Neuronal stem cell (in vitro differentiated cells): ENCODE data around the gene PCLO.
A peak's percentile ranks its signal among the peaks of the same experiment; 100 is the strongest.

Source experiments
- DNase-seq: peaks from one replicate; pipeline ENCODE4 v3.0.0-alpha.2; 2013; ENCODE audit warnings: low spot score
- H2AFZ ChIP-seq: one replicate; pipeline ENCODE4 v1.6.1; 2013; ENCODE audit warnings: mild to moderate bottlenecking, low read length, inconsistent platforms
- H2AK5ac ChIP-seq: 2 replicates; pipeline ENCODE4 v1.6.1; 2013; ENCODE audit warnings: low read depth, mild to moderate bottlenecking, inconsistent platforms, low read length, moderate library complexity, mixed read lengths
- H2BK120ac ChIP-seq: 2 replicates; pipeline ENCODE4 v1.6.1; 2013; ENCODE audit warnings: low read depth, mild to moderate bottlenecking, inconsistent platforms, low read length, moderate library complexity, mixed read lengths
- H2BK12ac ChIP-seq: one replicate; pipeline ENCODE4 v1.6.1; 2013; ENCODE audit warnings: low read length, inconsistent platforms
- H2BK15ac ChIP-seq: 2 replicates; pipeline ENCODE4 v1.6.1; 2013; ENCODE audit warnings: mild to moderate bottlenecking, low read length, inconsistent platforms, mixed read lengths
- H2BK5ac ChIP-seq: one replicate; pipeline ENCODE4 v1.6.1; 2013; ENCODE audit warnings: inconsistent platforms, mild to moderate bottlenecking, low read length, moderate library complexity
- H3K14ac ChIP-seq: one replicate; pipeline ENCODE4 v1.6.1; 2013; ENCODE audit warnings: low read length, inconsistent platforms
- H3K18ac ChIP-seq: 2 replicates; pipeline ENCODE4 v1.6.1; 2013; ENCODE audit warnings: low read length, inconsistent platforms
- H3K23ac ChIP-seq: 2 replicates; pipeline ENCODE4 v1.6.1; 2013; ENCODE audit warnings: low read depth, mild to moderate bottlenecking, mixed read lengths, low read length, inconsistent platforms; ENCODE audit not compliant: poor library complexity
- H3K27ac ChIP-seq: replicated peaks from 3 replicates; pipeline ENCODE4 v1.5.1; 2013; ENCODE audit warnings: low read length, inconsistent platforms
- H3K27me3 ChIP-seq, 3 experiments: 2 replicates each; pipeline ENCODE4 v1.6.1; 2013; ENCODE audit warnings: low read length in 3 of 3, mild to moderate bottlenecking in 2 of 3, inconsistent platforms in 1 of 3, low read depth in 1 of 3, mixed read lengths in 1 of 3, moderate library complexity in 1 of 3; ENCODE audit not compliant: control insufficient read depth in 3 of 3, insufficient read depth in 3 of 3
- H3K36me3 ChIP-seq, 2 donors: replicated peaks in 1 of 2; 2 replicates each; pipeline ENCODE4 v1.6.1; 2013; ENCODE audit warnings: low read length in 2 of 2; ENCODE audit not compliant: control insufficient read depth in 2 of 2, insufficient read depth in 2 of 2
- H3K4ac ChIP-seq: 2 replicates; pipeline ENCODE4 v1.6.1; 2013; ENCODE audit warnings: inconsistent platforms, mild to moderate bottlenecking, low read length, moderate library complexity
- H3K4me1 ChIP-seq, 2 donors: 1 replicate in 1 of 2; 2 replicates in 1 of 2; pipeline ENCODE4 v1.6.1; 2013; ENCODE audit warnings: low read length in 2 of 2, low read depth in 1 of 2; ENCODE audit not compliant: control insufficient read depth in 2 of 2, insufficient read depth in 1 of 2
- H3K4me2 ChIP-seq: one replicate; pipeline ENCODE4 v1.6.1; 2013; ENCODE audit warnings: mild to moderate bottlenecking, low read length, inconsistent platforms; ENCODE audit not compliant: insufficient read depth, poor library complexity, severe bottlenecking
- H3K4me3 ChIP-seq, 2 donors: 2 replicates each; pipeline ENCODE4 v1.5.1; 2013; ENCODE audit warnings: low read length in 2 of 2, mild to moderate bottlenecking in 2 of 2, inconsistent platforms in 1 of 2, moderate library complexity in 1 of 2
- H3K79me1 ChIP-seq: one replicate; pipeline ENCODE4 v1.6.1; 2013; ENCODE audit warnings: low read depth, mild to moderate bottlenecking, inconsistent platforms, low read length, moderate library complexity
- H3K9ac ChIP-seq: one replicate; pipeline ENCODE4 v1.6.1; 2013; ENCODE audit warnings: mild to moderate bottlenecking, low read depth, low read length, inconsistent platforms; ENCODE audit not compliant: poor library complexity
- H3K9me3 ChIP-seq, 2 donors: replicated peaks in 1 of 2; 2 replicates each; pipeline versions ENCODE3 to v1.6.1; 2013; ENCODE audit warnings: low read length in 2 of 2, mild to moderate bottlenecking in 2 of 2, inconsistent platforms in 1 of 2, low read depth in 1 of 2, mixed read lengths in 1 of 2, moderate library complexity in 1 of 2; ENCODE audit not compliant: control insufficient read depth in 2 of 2, insufficient read depth in 1 of 2
- H4K8ac ChIP-seq: one replicate; pipeline ENCODE4 v1.6.1; 2013; ENCODE audit warnings: low read depth, mild to moderate bottlenecking, inconsistent platforms, low read length, moderate library complexity
- H4K91ac ChIP-seq: one replicate; pipeline ENCODE4 v1.6.1; 2013; ENCODE audit warnings: low read length, low read depth, mild to moderate bottlenecking, inconsistent platforms; ENCODE audit not compliant: poor library complexity
- WGBS, 2 donors: extraction: QIAGEN DNeasy Blood & Tissue Kit; methylation state at CpG; one replicate each; pipeline ENCODE4 v1.1.7; 2013; ENCODE audit warnings: missing lambda C conversion rate in 2 of 2, mixed read lengths in 1 of 2; ENCODE audit not compliant: insufficient read length in 2 of 2, insufficient replicate concordance in 1 of 2; ENCODE audit errors: extremely low coverage in 2 of 2; 5-methylcytosine and 5-hydroxymethylcytosine counted together

The PCLO gene

GRCh38 chr7:83178066-83178465 lies 15.4 kb upstream of the PCLO start:
- H4K91ac ChIP-seq, result no peak overlapping the region
- H3K27me3 ChIP-seq, result no peaks in the 10 kb centered on the region
- no peak overlapping the region for H2BK15ac ChIP-seq
- H3K9me3 ChIP-seq, result peaks cover 0 to 3% of the 10 kb centered on the region in 2 donors
- H2BK120ac ChIP-seq, result no peak overlapping the region
- no peak for DNase-seq
- H3K4ac ChIP-seq, result no peak overlapping the region
- H3K4me1 ChIP-seq, result no peaks in the 10 kb centered on the region
- no peak overlapping the region for H2BK5ac ChIP-seq
- no peak overlapping the region for H2BK12ac ChIP-seq
- no peak overlapping the region for H4K8ac ChIP-seq
- peak overlapping the region; percentile 61 for H2AFZ ChIP-seq
- H3K9ac ChIP-seq, result no peak overlapping the region
- no peak overlapping the region for H3K18ac ChIP-seq
- WGBS, 2 donors, result no CpG with 5 or more reads among the region's 4 CpGs
- no peaks in the 10 kb centered on the region for H3K79me1 ChIP-seq
- H3K23ac ChIP-seq, result no peak overlapping the region
- H3K4me3 ChIP-seq, result no peak overlapping the region
- no peak overlapping the region for H3K14ac ChIP-seq
- H3K4me2 ChIP-seq, result no peak overlapping the region
- H3K27ac ChIP-seq, result no peak overlapping the region
- no peak overlapping the region for H2AK5ac ChIP-seq
- no peaks in the 10 kb centered on the region for H3K36me3 ChIP-seq

- Histone ChIP-seq H2BK120ac (no peak overlapping the region), H3K9ac (no peak overlapping the region), H3K4me2 (no peak overlapping the region), H3K79me1 (no peaks in the 10 kb centered on the region), H2BK12ac (no peak overlapping the region), H3K9me3 (no peaks in the 10 kb centered on the region), H3K14ac (no peak overlapping the region), H3K4me1 (no peaks in the 10 kb centered on the region), H3K4ac (no peak overlapping the region), H3K18ac (no peak overlapping the region), H2AK5ac (no peak overlapping the region), H2BK15ac (no peak overlapping the region), H3K23ac (no peak overlapping the region), H2AFZ (no peak overlapping the region), H3K27me3 (no peaks in the 10 kb centered on the region), H3K4me3 (no peak overlapping the region), H2BK5ac (no peak overlapping the region), H3K36me3 (no peaks in the 10 kb centered on the region), H4K91ac (no peak overlapping the region), H4K8ac (no peak overlapping the region), H3K27ac (no peak overlapping the region)
- no peak for DNase-seq
Measured at GRCh38 chr7:83173664-83174063, 11.0 kb upstream of the PCLO start.

- H2BK5ac ChIP-seq, result no peak overlapping the region
- no peak overlapping the region for H2BK15ac ChIP-seq
- no CpG with 5 or more reads among the region's 1 CpG for WGBS, 2 donors
- H3K27me3 ChIP-seq, result no peaks in the 10 kb centered on the region
- no peaks in the 10 kb centered on the region for H3K4me1 ChIP-seq
- H3K36me3 ChIP-seq, result no peaks in the 10 kb centered on the region
- H3K27ac ChIP-seq, result no peak overlapping the region
- no peak overlapping the region for H3K18ac ChIP-seq
- H3K4me2 ChIP-seq, result no peak overlapping the region
- no peak for DNase-seq
- H2BK120ac ChIP-seq, result no peak overlapping the region
- H3K14ac ChIP-seq, result no peak overlapping the region
- no peak overlapping the region for H2AK5ac ChIP-seq
- no peak overlapping the region for H3K23ac ChIP-seq
- H3K4ac ChIP-seq, result no peak overlapping the region
- no peak overlapping the region for H4K8ac ChIP-seq
- no peak overlapping the region for H4K91ac ChIP-seq
- H3K9me3 ChIP-seq, result no peaks in the 10 kb centered on the region
- H2BK12ac ChIP-seq, result no peak overlapping the region
- no peak overlapping the region for H3K4me3 ChIP-seq
- no peak overlapping the region for H3K9ac ChIP-seq
- H2AFZ ChIP-seq, result no peak overlapping the region
- no peaks in the 10 kb centered on the region for H3K79me1 ChIP-seq
Measured at GRCh38 chr7:83166781-83167180, 4.1 kb upstream of the PCLO start.

- peak overlapping the region; percentile 97 for H2AFZ ChIP-seq
- WGBS, 2 donors, result no CpG with 5 or more reads among the region's 17 CpGs
- H3K4ac ChIP-seq, result no peak overlapping the region
- H3K36me3 ChIP-seq, result peaks cover 0 to 2% of the 10 kb centered on the region in 2 donors
- H4K91ac ChIP-seq, result no peak overlapping the region
- no peak overlapping the region for H3K23ac ChIP-seq
- no peaks in the 10 kb centered on the region for H3K9me3 ChIP-seq
- H3K79me1 ChIP-seq, result no peaks in the 10 kb centered on the region
- H3K27me3 ChIP-seq, result no peaks in the 10 kb centered on the region
- peak overlapping the region; percentile 81 for H3K9ac ChIP-seq
- peak overlapping the region; percentile 84 for H3K4me2 ChIP-seq
- no peak overlapping the region for H4K8ac ChIP-seq
- peak overlapping the region; percentile 64 for H2BK15ac ChIP-seq
- peaks cover 0 to 7% of the 10 kb centered on the region in 2 donors for H3K4me1 ChIP-seq
- no peak for DNase-seq
- peak overlapping the region; percentile 64 for H3K27ac ChIP-seq
- H2BK12ac ChIP-seq, result no peak overlapping the region
- H2BK120ac ChIP-seq, result no peak overlapping the region
- no peak overlapping the region for H2AK5ac ChIP-seq
- peak overlapping the region; percentile 65 to 89 for H3K4me3 ChIP-seq
- no peak overlapping the region for H2BK5ac ChIP-seq
- H3K18ac ChIP-seq, result peak overlapping the region; percentile 87
- H3K14ac ChIP-seq, result no peak overlapping the region
Measured at GRCh38 chr7:83161899-83162401, 734 bp downstream of the PCLO start.
